ENCODE results near the gene DNMT3L. TPM values are rescaled to one million over a fixed set of nuclear protein-coding genes. Genes with fewer than 3 reads are reported as not detected.
"Not testable (repeated sequence)": the region's sequence is repeated elsewhere in the genome, so short reads cannot be mapped to it uniquely, and the experiment has no call there.

DNMT3L gene
- polyA plus RNA-seq, 1 of the 3 experiments (the other 2 are of a cell fraction) = not detected

GRCh38 chr21:44247904-44248303 is 13.8 kb downstream of the DNMT3L start:
- H3K27ac ChIP-seq (ENCODE audit: low read depth in 2 of 2, low read length in 1 of 2); H2AFZ ChIP-seq (ENCODE audit: low read depth); H3K36me3 ChIP-seq (replicated peaks in 1 of 2; ENCODE audit: control insufficient read depth in 1 of 2, insufficient read depth in 2 of 2, low read length in 1 of 2); H3K9ac ChIP-seq; H3K9me2 ChIP-seq; H3K79me2 ChIP-seq (ENCODE audit: insufficient read depth); H3K4me2 ChIP-seq; H3K4me3 ChIP-seq (ENCODE audit: low read depth in 2 of 2, low read length in 1 of 2); H3K4me1 ChIP-seq (ENCODE audit: control insufficient read depth in 1 of 2, insufficient read depth in 2 of 2, low read depth in 1 of 2, low read length in 1 of 2); H4K20me1 ChIP-seq (ENCODE audit: insufficient read depth); H3K27me3 ChIP-seq (ENCODE audit: insufficient read depth); H3K9me3 ChIP-seq; CTCF ChIA-PET; DNase-seq; POLR2A ChIA-PET; H3F3A ChIP-seq (replicated peaks; ENCODE audit: insufficient read depth): not testable (repeated sequence)
- no CpG with 5 or more reads among the region's 17 CpGs for WGBS (ENCODE audit: low lambda C conversion rate)

DNA sequence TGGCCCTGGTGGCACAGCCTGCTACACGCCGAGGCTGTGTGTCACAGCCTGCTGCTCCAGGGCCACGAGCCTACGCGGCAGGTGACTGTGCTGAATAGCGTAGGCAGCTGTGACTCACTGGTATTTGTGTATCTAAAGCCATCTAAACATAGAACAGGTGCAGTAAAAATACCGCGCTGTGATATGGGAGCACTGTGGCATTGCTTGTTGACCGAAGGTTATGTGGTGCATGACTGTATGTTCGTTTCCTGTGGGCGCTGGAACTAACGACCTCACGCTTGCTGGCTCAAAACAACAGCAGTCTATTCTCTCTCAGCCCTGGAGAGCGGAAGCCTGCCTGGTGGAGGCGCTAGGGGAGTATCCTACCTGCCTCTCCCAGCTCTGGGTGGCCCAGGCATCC is 17.7 kb downstream of the DNMT3L start:
- no CpG with 5 or more reads among the region's 15 CpGs for WGBS (ENCODE audit: low lambda C conversion rate)
- H3K4me2 ChIP-seq; H3K36me3 ChIP-seq (replicated peaks in 1 of 2; ENCODE audit: control insufficient read depth in 1 of 2, insufficient read depth in 2 of 2, low read length in 1 of 2); H3K79me2 ChIP-seq (ENCODE audit: insufficient read depth); H3K4me1 ChIP-seq (ENCODE audit: control insufficient read depth in 1 of 2, insufficient read depth in 2 of 2, low read depth in 1 of 2, low read length in 1 of 2); H3K27me3 ChIP-seq (ENCODE audit: insufficient read depth); H3K9ac ChIP-seq; H3K9me2 ChIP-seq; H3K27ac ChIP-seq (ENCODE audit: low read depth in 2 of 2, low read length in 1 of 2); H4K20me1 ChIP-seq (ENCODE audit: insufficient read depth); CTCF ChIA-PET; DNase-seq; POLR2A ChIA-PET; H3F3A ChIP-seq (replicated peaks; ENCODE audit: insufficient read depth); H3K9me3 ChIP-seq; H3K4me3 ChIP-seq (ENCODE audit: low read depth in 2 of 2, low read length in 1 of 2); H2AFZ ChIP-seq (ENCODE audit: low read depth): not testable (repeated sequence)

DNA sequence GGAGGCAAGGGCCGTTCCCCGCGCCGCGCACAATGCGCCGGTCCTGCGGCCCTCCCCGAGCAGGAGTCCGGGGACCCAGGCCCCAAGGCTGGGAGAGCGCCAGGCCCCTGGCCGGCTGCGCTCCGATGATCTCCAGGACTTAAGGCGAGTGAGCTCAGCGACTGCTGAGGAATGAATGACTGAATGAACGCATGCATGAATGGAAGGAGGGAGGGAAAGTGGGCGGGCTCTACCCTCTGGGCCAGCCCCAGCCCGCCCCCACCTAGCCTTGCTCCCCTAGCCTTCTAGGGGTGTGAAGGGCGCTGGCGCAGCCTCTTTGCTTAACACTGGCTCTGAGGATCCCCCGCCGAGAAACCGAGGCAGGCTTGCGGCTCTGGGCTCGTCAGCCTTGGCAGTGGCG is 20.4 kb downstream of the DNMT3L start:
- DNase-seq; H2AFZ ChIP-seq (ENCODE audit: low read depth); H3K79me2 ChIP-seq (ENCODE audit: insufficient read depth); H4K20me1 ChIP-seq (ENCODE audit: insufficient read depth); H3K4me3 ChIP-seq (ENCODE audit: low read depth in 2 of 2, low read length in 1 of 2); H3K27me3 ChIP-seq (ENCODE audit: insufficient read depth); H3K9ac ChIP-seq; H3K4me2 ChIP-seq; H3K27ac ChIP-seq (ENCODE audit: low read depth in 2 of 2, low read length in 1 of 2); H3F3A ChIP-seq (replicated peaks; ENCODE audit: insufficient read depth); H3K4me1 ChIP-seq (ENCODE audit: control insufficient read depth in 1 of 2, insufficient read depth in 2 of 2, low read depth in 1 of 2, low read length in 1 of 2); H3K9me3 ChIP-seq; CTCF ChIA-PET; H3K9me2 ChIP-seq; POLR2A ChIA-PET; H3K36me3 ChIP-seq (replicated peaks in 1 of 2; ENCODE audit: control insufficient read depth in 1 of 2, insufficient read depth in 2 of 2, low read length in 1 of 2): not testable (repeated sequence)
- no CpG with 5 or more reads among the region's 27 CpGs for WGBS (ENCODE audit: low lambda C conversion rate)

DNA sequence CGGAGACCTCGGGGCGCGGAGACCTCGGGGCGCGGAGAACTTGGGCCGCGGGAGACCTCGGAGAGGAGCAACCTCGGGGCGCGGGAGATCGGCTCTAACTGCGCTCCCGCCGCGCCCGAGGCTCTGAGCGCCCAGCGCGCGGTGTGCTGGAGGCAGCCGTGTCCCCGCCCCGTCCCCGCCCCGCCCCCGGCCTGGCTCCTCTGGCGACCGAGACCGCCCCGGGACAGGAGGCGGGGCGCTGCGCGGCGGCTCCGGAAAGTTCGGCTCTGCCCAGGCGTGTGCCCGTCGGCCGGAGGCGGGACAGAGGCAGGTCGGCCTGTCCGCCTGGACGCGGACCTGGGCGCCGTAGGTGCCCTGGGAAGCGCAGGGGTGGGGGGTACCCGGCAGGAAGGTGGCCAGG is 20.9 kb downstream of the DNMT3L start, which contains the start of gene ICOSLG:
TSS of gene ICOSLG (minus strand) at position 102 of the 400 bp plus-strand sequence. CDS start 126 bp downstream, outside the sequence.
- CTCF ChIA-PET; H2AFZ ChIP-seq (ENCODE audit: low read depth); H3K27me3 ChIP-seq (ENCODE audit: insufficient read depth); POLR2A ChIA-PET; H3K9me2 ChIP-seq; H3K27ac ChIP-seq (ENCODE audit: low read depth in 2 of 2, low read length in 1 of 2); H3K9me3 ChIP-seq; H3F3A ChIP-seq (replicated peaks; ENCODE audit: insufficient read depth); H3K9ac ChIP-seq; H4K20me1 ChIP-seq (ENCODE audit: insufficient read depth); H3K4me3 ChIP-seq (ENCODE audit: low read depth in 2 of 2, low read length in 1 of 2); DNase-seq; H3K79me2 ChIP-seq (ENCODE audit: insufficient read depth); H3K4me1 ChIP-seq (ENCODE audit: control insufficient read depth in 1 of 2, insufficient read depth in 2 of 2, low read depth in 1 of 2, low read length in 1 of 2); H3K4me2 ChIP-seq; H3K36me3 ChIP-seq (replicated peaks in 1 of 2; ENCODE audit: control insufficient read depth in 1 of 2, insufficient read depth in 2 of 2, low read length in 1 of 2): not testable (repeated sequence)
- no CpG with 5 or more reads among the region's 53 CpGs for WGBS (ENCODE audit: low lambda C conversion rate)

DNA sequence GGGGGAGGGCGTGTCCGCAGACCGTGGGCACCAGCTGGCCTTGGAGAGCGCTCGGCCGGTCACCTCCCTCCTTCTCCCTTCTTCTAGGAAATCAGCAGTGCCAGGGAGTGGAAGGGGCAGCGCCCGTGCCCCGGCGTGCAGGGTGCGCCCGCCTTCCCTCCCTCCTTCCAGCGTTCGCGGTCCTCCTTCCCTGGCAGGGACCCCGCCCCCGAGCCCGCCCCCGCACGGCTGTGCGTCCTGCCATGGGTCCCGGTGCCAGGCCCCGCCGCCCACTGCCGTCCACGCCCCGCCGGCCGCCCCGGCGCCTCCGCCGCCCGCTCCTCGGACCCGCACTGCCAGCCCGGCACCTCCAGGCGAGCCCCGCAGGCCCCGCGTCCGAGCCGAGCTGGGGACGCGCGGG is 21.3 kb downstream of the DNMT3L start:
- H4K20me1 ChIP-seq (ENCODE audit: insufficient read depth); H3K4me2 ChIP-seq; H3K4me1 ChIP-seq (ENCODE audit: control insufficient read depth in 1 of 2, insufficient read depth in 2 of 2, low read depth in 1 of 2, low read length in 1 of 2); CTCF ChIA-PET; H3K36me3 ChIP-seq (replicated peaks in 1 of 2; ENCODE audit: control insufficient read depth in 1 of 2, insufficient read depth in 2 of 2, low read length in 1 of 2); DNase-seq; H3K9ac ChIP-seq; H2AFZ ChIP-seq (ENCODE audit: low read depth); H3K27me3 ChIP-seq (ENCODE audit: insufficient read depth); H3K79me2 ChIP-seq (ENCODE audit: insufficient read depth); H3K9me2 ChIP-seq; H3K27ac ChIP-seq (ENCODE audit: low read depth in 2 of 2, low read length in 1 of 2); H3F3A ChIP-seq (replicated peaks; ENCODE audit: insufficient read depth); POLR2A ChIA-PET; H3K9me3 ChIP-seq; H3K4me3 ChIP-seq (ENCODE audit: low read depth in 2 of 2, low read length in 1 of 2): not testable (repeated sequence)
- no CpG with 5 or more reads among the region's 46 CpGs for WGBS (ENCODE audit: low lambda C conversion rate)

DNA sequence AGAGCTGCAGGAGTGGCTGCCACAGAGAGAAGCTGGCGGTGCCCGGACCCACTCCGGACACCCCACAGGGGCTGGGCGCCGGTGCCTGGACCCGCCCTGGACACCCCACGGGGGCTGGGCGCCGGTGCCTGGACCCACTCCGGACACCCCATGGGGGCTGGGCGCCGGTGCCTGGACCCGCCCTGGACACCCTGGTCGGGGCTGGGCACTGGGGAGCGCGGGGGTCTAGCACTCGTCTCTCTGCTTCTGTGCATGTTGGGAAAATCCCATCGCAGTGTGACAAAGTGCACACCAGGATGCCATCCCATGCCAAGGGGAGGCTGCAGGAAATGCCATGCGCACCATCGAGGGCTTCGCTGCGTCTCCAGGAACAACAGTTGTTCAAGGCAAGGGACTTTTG is 32.1 kb downstream of the DNMT3L start:
- H4K20me1 ChIP-seq (ENCODE audit: insufficient read depth); H3K79me2 ChIP-seq (ENCODE audit: insufficient read depth); H3K27ac ChIP-seq (ENCODE audit: low read depth in 2 of 2, low read length in 1 of 2); H3K27me3 ChIP-seq (ENCODE audit: insufficient read depth); H3K36me3 ChIP-seq (replicated peaks in 1 of 2; ENCODE audit: control insufficient read depth in 1 of 2, insufficient read depth in 2 of 2, low read length in 1 of 2); DNase-seq; POLR2A ChIA-PET; H3K4me3 ChIP-seq (ENCODE audit: low read depth in 2 of 2, low read length in 1 of 2); CTCF ChIA-PET; H3K9me2 ChIP-seq; H3K9ac ChIP-seq; H3K9me3 ChIP-seq; H3K4me2 ChIP-seq; H3K4me1 ChIP-seq (ENCODE audit: control insufficient read depth in 1 of 2, insufficient read depth in 2 of 2, low read depth in 1 of 2, low read length in 1 of 2); H3F3A ChIP-seq (replicated peaks; ENCODE audit: insufficient read depth); H2AFZ ChIP-seq (ENCODE audit: low read depth): not testable (repeated sequence)
- WGBS (ENCODE audit: low lambda C conversion rate) = no CpG with 5 or more reads among the region's 22 CpGs

DNA sequence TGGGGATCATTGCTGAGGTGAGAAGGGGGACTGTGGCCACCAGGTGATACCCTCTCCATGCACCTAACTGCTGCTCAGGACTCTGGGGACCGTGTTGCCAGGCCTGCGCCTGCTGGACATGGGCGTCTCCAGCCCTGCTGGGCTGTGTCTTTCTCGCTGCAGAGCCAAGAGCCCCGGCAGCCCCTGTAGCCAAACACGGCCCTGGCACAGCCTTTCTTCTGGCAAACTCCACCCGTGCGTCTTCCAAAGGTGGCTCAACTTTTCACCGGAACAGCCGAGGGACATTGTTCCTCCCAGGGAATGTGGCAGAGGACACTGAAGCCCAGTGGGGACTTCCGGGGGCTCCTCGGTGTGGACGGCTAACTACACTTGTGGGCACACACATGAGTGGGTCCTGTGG is 33.6 kb downstream of the DNMT3L start:
- CTCF ChIA-PET = not testable (repeated sequence)

More for the DNA sequence above, 33.6 kb downstream of the DNMT3L start:
- H3K9me3 ChIP-seq; H3F3A ChIP-seq (replicated peaks; ENCODE audit: insufficient read depth); H3K27ac ChIP-seq (ENCODE audit: low read depth in 2 of 2, low read length in 1 of 2); H4K20me1 ChIP-seq (ENCODE audit: insufficient read depth); POLR2A ChIA-PET; H3K9ac ChIP-seq; DNase-seq; H3K4me2 ChIP-seq; H3K4me3 ChIP-seq (ENCODE audit: low read depth in 2 of 2, low read length in 1 of 2); H3K27me3 ChIP-seq (ENCODE audit: insufficient read depth); H3K4me1 ChIP-seq (ENCODE audit: control insufficient read depth in 1 of 2, insufficient read depth in 2 of 2, low read depth in 1 of 2, low read length in 1 of 2); H3K79me2 ChIP-seq (ENCODE audit: insufficient read depth); H3K9me2 ChIP-seq; H2AFZ ChIP-seq (ENCODE audit: low read depth); H3K36me3 ChIP-seq (replicated peaks in 1 of 2; ENCODE audit: control insufficient read depth in 1 of 2, insufficient read depth in 2 of 2, low read length in 1 of 2): not testable (repeated sequence)
- WGBS (ENCODE audit: low lambda C conversion rate) = no CpG with 5 or more reads among the region's 13 CpGs

Data from SK-N-SH (cell line).